DMS53 treated with DMSO at 0.1 percent for 48 hours (cell line): ENCODE data around the gene CENPO.

Experiments used
- DNase-seq: peaks from one replicate; lab custom pipeline; 2025; ENCODE audit not compliant: unreplicated experiment; lab: John Stamatoyannopoulos, UW

CENPO gene

GRCh38 chr2:24836206-24836605 lies 43.0 kb downstream of the CENPO start:
- no peak for DNase-seq

GRCh38 chr2:24836706-24837105 lies 43.5 kb downstream of the CENPO start:
- no peak for DNase-seq

- DNase-seq = no peak
Measured at GRCh38 chr2:24837996-24838513, 44.8 kb downstream of the CENPO start.

DNA sequence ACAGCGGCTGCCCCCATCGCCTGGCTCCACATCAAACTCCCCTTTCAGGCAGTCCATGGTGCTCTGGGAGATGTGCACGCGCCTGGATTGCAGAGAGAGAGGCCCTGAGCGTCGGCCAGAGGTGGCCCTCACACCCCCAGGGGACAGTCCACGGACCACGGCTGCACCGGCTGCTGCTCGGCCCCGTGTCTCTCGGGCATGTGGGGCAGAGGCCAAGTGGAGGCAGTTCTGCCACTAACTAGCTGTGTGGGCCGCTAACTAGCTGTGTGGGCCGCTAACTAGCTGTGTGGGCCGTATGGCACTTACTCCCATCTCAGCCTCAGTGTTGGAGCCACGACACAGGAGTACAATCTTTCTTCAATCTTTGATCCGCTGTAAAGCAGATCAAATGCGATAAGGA lies 45.3 kb downstream of the CENPO start:
- DNase-seq = no peak

GRCh38 chr2:24839729-24840128 lies 46.5 kb downstream of the CENPO start:
- DNase-seq = no peak

- no peak for DNase-seq
Measured at GRCh38 chr2:24840164-24840869, 47.1 kb downstream of the CENPO start.

- no peak for DNase-seq
Measured at GRCh38 chr2:24840962-24841945, 48.0 kb downstream of the CENPO start.

DNA sequence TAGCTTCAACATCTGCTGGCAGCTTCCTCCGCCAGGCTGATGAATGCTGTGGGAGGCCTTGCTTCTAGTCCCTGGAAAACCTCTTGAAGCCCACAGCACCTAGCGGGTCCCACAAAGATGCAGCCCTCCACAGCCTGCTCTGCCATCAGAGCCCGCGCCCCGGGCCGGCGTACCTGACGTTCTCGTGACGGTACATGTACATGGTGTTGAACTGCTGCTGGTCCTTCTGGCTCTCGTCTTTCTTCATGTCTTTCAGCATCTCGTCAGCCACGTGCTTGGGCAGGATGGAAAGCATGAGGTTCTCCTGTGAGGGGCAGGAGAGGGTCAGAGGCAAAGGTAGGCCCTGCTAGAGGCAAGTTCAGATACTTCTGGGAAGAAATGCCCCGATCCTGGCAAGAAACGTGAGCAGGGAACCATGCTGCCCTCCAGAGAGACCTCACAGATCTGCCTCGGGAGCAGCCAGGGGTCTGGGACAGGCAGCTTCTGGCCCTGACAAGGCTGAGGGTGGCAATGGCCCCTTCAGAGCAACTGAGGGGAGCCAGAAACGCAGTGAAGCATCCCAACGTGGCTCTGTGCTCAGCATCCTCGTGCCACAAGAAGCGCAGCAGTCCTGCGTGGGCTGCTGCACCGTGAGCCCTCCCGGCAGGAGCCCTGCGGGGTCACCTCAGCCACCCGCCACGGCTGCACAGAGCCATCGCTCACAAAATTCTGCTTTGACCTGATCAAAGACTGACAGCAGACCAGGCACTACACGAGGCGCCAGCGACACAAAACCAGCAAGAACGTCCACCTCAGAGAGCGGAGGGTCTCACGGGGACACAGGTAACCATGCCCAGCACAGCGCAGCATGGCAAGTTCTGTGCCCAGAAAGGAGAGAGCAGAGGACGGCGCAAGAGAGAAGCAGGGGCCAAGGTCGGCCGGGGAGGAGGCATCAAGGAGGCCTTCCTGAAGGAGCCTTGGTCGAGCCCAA lies 49.1 kb downstream of the CENPO start:
- no peak for DNase-seq

DNA sequence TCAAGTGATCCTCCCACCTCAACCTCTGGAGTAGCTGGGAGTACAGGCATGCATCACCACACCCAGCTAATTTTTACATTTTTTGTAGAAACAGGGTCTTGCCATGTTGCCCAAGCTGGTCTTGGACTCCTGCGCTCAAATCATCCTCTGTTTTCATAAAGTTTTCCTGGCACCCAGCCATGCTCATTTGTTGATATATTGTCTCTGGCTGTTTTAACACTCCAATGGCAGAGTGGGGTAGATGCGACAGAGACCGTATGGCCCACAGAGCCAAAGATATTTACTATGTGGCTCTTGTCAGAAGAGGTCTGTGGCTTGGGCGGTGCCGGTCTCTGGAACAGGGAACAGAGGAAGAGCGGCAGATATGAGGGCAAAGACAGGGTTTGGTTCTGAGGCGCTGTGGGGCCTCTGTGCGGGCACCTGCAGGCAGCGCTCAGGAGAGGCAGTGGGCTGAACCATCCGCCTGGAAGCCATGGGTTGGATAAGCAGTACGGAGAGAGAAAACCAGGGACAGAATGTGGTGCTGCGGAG lies 50.2 kb downstream of the CENPO start:
- DNase-seq = no peak

- no peak for DNase-seq
Measured at GRCh38 chr2:24844023-24844685, 50.9 kb downstream of the CENPO start.

- no peak for DNase-seq
Measured at GRCh38 chr2:24845691-24846090, 52.5 kb downstream of the CENPO start.

DNA sequence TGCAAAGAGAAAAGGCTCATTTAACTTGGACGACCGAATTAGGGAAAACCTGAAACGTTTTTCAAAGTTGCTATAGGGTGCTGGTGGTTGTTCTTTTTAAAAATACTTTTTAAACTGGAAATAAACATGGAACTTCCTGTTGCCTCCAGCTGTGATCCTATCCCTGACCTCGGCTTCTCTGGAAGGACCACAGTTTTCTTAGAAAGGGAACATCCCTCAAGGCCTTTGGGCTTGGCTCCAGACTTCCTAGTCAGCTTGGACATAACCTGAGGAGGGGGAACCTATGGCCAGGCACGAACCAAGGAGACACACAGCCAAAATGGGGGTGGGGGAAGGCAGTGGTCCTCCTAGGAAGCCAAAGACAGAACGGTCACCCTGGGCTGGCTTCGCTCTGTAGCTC lies 57.7 kb downstream of the CENPO start:
- no peak for DNase-seq

GRCh38 chr2:24852026-24852425 lies 58.8 kb downstream of the CENPO start:
- no peak for DNase-seq

DNA sequence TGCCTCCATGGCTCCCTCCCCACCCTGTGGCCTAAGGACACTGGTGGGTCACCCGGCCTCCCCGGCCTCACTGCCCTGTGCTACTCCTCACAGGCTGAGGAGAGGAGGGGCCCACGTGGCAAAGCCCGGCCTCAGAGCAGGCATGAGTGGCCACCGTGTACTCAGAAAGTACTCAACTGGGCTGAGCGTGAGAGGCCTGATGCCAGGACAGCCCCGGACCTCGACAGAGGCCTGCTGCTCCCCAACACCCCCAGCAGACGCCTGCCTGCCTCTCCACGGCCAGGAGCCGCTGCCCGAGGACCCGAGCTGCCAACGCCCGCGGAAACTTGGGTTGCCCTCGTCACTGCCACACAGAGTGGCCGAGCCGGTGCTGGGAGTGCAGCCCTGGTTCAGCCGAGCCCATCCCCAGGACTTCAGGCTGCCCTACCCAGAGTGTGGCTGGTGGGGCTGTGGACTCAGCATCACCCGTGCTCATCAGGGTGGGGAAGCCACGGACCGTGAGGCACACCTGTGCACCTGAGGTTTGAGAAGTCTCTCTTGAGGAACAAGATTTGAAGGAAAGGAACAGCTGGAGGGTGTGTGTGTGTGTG lies 59.3 kb downstream of the CENPO start:
- no peak for DNase-seq

DNA sequence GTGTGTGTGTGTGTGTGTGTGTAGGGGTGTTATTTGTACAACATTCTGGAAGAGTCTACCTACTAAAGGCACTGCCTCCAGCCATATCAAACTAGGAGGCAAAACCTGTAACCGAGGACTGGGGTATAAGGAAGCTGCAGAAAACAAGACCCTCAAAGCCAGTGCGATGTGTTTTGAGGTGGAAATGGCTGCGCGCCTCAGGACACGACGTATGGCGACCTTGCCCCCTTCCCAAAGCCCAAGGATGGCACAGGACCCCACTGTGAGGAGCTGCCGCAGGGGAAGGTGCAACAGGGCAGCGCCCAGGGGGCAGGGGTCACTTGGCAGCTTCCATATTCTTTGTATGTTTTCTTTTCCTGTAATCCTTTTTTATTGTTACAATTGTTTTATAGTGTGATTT lies 59.8 kb downstream of the CENPO start:
- DNase-seq = no peak

DNA sequence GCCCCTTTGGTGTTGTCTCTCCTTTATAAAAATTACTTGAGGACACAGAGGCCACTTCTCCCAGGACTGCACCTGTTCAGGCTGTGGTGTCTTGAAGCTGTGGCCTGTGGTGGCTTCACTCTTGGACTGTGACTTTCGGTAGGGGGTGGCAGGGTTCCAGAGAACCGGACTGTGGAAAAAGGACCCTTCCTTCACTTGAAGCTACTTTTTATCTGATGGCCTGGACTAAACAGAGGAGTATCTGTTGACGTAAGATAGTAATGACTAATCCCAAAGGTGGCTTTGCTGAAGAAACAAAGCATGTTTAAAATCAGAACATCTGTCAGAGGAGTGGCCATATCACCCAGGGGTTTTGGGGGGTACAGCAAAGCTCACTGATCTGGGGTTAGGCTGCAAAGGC lies 60.8 kb downstream of the CENPO start:
- no peak for DNase-seq

GRCh38 chr2:24855022-24855622 lies 61.9 kb downstream of the CENPO start:
- DNase-seq = no peak

GRCh38 chr2:24855726-24856125 lies 62.5 kb downstream of the CENPO start:
- no peak for DNase-seq

GRCh38 chr2:24856791-24857211 lies 63.6 kb downstream of the CENPO start:
- DNase-seq = no peak
